ENCODE data around the gene KRTCAP3.

GRCh38 chr2:27489498-27490397 is 47.6 kb downstream of the KRTCAP3 start, which contains the start of gene IFT172:
- TF ChIP-seq, protein P1, sequence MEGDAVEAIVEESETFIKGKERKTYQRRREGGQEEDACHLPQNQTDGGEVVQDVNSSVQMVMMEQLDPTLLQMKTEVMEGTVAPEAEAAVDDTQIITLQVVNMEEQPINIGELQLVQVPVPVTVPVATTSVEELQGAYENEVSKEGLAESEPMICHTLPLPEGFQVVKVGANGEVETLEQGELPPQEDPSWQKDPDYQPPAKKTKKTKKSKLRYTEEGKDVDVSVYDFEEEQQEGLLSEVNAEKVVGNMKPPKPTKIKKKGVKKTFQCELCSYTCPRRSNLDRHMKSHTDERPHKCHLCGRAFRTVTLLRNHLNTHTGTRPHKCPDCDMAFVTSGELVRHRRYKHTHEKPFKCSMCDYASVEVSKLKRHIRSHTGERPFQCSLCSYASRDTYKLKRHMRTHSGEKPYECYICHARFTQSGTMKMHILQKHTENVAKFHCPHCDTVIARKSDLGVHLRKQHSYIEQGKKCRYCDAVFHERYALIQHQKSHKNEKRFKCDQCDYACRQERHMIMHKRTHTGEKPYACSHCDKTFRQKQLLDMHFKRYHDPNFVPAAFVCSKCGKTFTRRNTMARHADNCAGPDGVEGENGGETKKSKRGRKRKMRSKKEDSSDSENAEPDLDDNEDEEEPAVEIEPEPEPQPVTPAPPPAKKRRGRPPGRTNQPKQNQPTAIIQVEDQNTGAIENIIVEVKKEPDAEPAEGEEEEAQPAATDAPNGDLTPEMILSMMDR (IDR thresholded peaks at IDR 0.05; ENCODE audit: low read depth, low read length, poor library complexity, severe bottlenecking): no peak
- no peak for TF ChIP-seq EZH2phosphoT487 (IDR thresholded peaks at IDR 0.05; ENCODE audit: borderline replicate concordance, low read length)
